GM12865 (cell line): Measurements from ENCODE around the gene COL23A1.

ENCODE experiments used
- DNase-seq: peaks from one replicate; pipeline ENCODE4 v3.0.0; 2010; ENCODE audit warnings: low read depth
- H3K4me3 ChIP-seq: 2 replicates; pipeline ENCODE4 v1.5.1; 2011; ENCODE audit warnings: mild to moderate bottlenecking, low read depth, low read length, control low read depth
- TF ChIP-seq, protein P1 (sequence below): IDR thresholded peaks from 2 replicates; pipeline ENCODE4 v1.5.1; 2011; ENCODE audit warnings: low read length, control low read depth, low read depth, inconsistent platforms; ENCODE audit not compliant: insufficient read depth; ENCODE audit errors: missing control alignments

Gene COL23A1

DNA sequence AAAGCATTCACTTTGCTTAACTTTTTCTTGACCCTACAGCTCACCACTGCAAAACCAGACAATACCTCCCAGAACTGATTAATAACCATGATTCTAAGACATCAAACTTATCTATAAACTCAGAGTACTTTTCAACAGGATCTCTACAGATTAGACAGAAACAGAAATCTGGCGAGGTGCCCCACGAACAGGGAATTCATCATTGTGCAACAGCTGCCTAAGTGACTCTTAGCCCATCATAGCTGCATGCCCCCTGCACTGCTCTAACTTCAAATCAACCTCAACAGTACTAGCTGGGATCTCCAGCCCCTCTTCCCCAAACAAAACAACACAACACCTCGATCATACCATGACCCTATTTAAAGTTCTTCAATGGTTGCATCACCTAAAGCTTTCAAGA lies 16.1 kb upstream of the COL23A1 start:
- DNase-seq: no peak
- TF ChIP-seq, protein P1, sequence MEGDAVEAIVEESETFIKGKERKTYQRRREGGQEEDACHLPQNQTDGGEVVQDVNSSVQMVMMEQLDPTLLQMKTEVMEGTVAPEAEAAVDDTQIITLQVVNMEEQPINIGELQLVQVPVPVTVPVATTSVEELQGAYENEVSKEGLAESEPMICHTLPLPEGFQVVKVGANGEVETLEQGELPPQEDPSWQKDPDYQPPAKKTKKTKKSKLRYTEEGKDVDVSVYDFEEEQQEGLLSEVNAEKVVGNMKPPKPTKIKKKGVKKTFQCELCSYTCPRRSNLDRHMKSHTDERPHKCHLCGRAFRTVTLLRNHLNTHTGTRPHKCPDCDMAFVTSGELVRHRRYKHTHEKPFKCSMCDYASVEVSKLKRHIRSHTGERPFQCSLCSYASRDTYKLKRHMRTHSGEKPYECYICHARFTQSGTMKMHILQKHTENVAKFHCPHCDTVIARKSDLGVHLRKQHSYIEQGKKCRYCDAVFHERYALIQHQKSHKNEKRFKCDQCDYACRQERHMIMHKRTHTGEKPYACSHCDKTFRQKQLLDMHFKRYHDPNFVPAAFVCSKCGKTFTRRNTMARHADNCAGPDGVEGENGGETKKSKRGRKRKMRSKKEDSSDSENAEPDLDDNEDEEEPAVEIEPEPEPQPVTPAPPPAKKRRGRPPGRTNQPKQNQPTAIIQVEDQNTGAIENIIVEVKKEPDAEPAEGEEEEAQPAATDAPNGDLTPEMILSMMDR: no peak
- H3K4me3 ChIP-seq: no peak overlapping the region

DNA sequence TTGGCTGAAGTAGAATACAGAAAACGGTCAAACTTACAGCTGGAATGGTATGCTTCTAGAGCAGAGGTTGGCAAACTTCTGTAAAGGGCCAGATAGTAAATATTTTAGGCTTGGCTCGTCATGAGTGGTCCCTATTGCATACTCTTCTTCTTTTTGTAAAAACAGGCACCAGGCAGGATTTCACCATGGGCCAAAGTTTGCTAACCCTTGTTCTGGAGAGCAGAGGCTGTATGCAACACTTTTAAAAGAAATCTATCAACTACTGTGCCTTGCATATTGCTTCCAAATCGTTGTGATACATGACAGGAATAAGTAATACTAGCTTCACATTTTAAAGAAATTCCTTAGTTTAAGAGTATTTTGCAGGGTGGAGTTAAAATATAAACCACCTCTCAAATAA lies 15.6 kb upstream of the COL23A1 start:
- DNase-seq: no peak
- TF ChIP-seq, protein P1: no peak
- H3K4me3 ChIP-seq: no peak overlapping the region

DNA sequence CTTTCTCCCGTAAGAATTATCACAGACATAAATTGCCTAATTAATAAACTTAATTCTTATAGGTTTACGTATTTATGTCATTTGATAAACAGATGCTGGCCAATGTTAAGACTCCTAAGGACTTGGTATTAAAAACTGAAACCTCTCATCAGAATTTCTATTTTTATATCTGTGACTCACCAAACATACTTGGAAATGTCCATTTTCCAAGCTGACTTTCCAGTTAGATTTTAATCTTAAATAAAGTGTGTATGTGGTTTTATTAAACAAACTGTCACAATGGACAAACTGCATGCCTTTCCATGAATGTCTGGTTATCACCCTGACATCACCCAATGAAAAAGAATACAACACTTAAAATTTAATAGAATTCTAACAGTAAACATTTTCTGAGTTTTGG lies 12.6 kb upstream of the COL23A1 start:
- TF ChIP-seq, protein P1: no peak
- H3K4me3 ChIP-seq: no peak overlapping the region
- no peak for DNase-seq

DNA sequence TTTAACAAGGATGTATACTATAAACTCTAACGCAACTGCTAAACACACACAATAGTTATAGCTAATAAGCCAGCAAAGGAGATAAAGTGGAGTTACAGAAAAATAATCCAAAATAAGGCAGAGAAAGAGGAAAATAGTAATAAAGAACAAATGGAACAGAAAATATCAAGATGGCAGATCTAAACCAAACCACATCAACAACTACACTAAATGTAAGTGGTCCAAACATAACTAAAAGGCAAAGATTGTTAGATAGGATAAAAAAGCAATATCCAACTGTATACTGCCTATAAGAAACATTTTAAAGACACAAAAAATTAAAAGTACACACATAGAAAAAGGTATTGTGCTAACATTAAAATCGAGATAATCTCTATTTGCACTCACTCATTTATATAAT lies 5.6 kb upstream of the COL23A1 start:
- no peak overlapping the region for H3K4me3 ChIP-seq
- no peak for DNase-seq
- TF ChIP-seq, protein P1: no peak

DNA sequence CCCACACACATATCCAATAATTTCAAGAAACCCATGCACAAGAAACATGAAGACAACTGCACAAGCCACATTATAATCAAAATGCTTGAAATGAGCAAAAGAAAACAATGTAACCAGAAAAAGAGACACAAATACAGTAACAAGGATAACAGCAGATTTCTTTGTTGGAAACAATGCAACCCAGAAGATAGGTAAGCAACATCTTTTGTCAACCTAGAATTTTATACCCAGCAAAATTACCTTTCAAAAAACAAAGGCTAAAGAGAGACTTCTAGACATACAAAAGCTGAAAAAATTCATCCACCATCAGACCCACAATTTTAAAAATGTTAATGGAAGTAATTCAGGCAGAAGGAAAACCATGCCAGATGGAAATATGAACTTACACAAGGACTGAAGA lies 5.0 kb upstream of the COL23A1 start:
- no peak for DNase-seq
- H3K4me3 ChIP-seq: no peak overlapping the region
- TF ChIP-seq, protein P1: no peak

DNA sequence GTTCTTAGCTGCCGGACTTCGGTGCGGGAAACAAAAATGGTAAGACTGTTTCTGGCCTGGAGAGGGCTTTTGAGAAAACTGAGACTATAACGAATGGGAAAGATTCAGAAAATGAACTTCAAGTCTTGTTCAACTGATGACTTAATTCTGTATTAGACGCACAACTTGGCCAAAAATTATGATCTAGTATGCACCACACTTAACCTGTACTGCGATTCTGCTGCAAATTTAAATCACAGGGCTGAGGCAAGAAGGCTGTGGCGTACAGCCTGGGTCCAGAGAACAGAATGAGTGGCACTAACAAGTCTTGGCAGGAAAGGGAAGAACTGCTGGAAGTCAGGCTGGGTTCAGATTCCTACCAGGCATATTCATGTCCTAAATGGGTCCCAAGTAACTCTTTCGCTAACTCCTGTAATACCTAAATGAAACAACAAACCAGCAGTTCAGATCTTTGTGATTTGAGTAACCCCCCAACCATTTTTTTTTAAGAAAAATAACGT lies 781 bp upstream of the COL23A1 start:
- DNase-seq: no peak
- TF ChIP-seq, protein P1: no peak
- no peak overlapping the region for H3K4me3 ChIP-seq

DNA sequence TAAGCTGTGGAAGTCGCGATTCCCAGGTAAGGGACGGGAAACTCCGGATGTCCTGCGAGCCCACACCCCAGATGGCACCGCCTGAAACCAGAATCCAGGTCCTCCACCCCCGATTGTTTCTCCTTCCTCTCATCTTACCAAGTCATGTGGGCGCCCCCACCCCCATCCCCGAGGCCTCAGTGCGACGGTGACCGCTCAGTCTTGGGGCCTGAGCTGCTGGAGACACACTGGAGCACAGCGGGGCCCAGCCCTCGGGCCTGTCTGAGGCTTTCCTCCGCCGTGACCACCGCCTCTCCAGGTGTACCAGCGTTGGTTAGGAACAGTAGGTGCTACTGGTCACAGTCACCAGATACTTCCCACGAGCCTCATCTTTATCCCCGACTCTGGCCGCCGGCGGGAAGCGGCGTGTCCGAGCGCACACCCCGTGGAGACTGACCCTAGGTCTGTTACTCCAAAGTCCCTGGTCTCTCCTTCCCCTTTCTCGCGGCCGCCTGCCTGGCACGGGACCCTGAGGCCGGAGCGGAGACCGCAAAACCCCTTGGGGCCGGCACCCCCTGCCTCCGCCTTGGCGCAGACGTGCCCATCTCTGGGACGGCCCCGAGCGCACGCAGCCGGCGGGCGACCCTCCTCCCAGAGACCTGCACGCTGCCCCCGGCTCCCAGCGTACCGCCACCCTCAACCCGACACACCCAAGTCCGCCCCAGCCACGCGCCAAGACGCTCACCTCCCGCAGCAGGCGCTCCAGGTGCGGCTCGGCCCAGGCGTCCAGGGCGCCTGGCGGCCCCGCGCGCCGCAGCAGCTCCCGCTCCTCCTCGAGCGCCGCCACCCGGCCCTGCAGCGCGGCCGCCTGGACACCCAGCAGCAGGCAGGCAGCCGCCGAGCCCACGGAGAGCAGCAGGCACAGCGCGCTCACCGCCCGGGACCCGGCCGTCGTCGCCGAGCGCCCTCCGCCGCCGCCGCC lies 733 bp downstream of the COL23A1 start:
- TF ChIP-seq, protein P1: no peak
- H3K4me3 ChIP-seq: no peak overlapping the region
- DNase-seq: no peak
